ENCODE measurements around the gene ISCA2.
A peak's percentile ranks its signal among the peaks of the same experiment; 100 is the strongest.
"Not testable (repeated sequence)": the region's sequence is repeated elsewhere in the genome, so short reads cannot be mapped to it uniquely, and the experiment has no call there.

ISCA2 gene

GRCh38 chr14:74527736-74528280, 34.2 kb downstream of the ISCA2 start:
- DNase-seq: no peak

- DNase-seq: no peak
These were observed 34.8 kb downstream of the ISCA2 start for GRCh38 chr14:74528406-74528805.

- DNase-seq: no peak
These were observed 35.3 kb downstream of the ISCA2 start for GRCh38 chr14:74528886-74529285.

DNA sequence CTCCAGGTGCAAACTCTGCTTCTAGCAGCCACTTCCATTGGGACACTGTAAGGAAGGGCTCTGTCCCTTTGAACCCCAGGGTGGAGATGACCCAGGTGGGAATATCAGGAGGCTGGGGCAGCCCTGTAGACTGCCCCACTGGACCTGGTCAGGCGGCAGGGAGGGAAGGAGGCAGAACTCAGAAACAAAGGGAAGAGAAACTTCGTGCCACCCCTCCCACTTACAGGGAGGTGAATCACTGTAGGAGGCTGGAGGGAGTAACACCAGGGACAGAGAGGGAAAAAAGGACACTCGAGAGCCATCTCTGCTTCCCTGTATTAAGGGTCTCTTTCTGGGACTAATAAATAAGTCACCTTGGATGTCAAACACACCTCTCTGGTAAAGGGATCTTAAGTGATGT, 37.4 kb downstream of the ISCA2 start:
- no peak for DNase-seq

- peak in 1 of 56 donors; percentile 19 for DNase-seq
These were observed 37.9 kb downstream of the ISCA2 start for GRCh38 chr14:74531467-74531866.

DNA sequence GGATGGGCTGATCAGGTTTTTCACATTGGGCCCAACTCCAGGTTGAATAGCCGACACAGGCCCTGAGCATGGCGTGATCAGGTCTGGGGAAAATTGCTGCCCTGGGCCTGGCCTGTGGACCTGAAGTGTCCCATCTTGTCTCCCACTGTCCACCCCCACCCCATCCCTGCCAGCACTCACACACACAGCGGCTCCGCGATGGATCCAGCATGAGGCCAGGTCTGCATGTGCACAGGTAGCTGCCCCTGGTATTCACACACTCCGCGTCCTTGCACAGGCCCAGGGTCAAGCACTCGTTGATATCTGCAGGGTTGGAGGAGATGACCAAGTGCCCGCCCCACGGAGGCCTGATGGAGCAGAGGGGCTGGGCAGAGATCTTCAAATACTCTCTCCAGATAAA, 38.7 kb downstream of the ISCA2 start:
- DNase-seq: no peak

- DNase-seq: no peak
These were observed 40.0 kb downstream of the ISCA2 start for GRCh38 chr14:74533576-74533975.

GRCh38 chr14:74535756-74536325, 42.3 kb downstream of the ISCA2 start:
- no peak for DNase-seq

GRCh38 chr14:74536336-74536735, 42.8 kb downstream of the ISCA2 start:
- DNase-seq: not testable (repeated sequence)

GRCh38 chr14:74538411-74539391, 45.1 kb downstream of the ISCA2 start:
- DNase-seq: no peak

GRCh38 chr14:74539503-74539902, 45.9 kb downstream of the ISCA2 start:
- DNase-seq: no peak

DNA sequence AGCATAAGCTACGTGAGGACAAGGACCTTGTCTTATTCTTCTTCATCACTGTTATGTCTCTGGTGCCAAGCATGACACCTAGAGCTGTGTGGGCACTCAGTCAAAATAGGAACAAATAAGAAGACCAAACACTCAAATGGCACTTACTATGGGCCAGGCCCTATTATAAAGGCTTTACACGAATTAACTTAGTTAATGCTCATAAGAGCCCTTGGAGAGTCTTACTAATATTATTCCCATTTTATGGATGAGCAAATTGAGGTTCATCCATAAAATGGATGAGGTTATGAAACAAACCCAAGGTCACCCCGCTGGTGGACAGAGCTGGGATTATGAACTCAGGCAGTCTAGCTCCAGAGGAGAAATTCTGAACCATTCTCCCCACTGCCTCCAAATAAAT, 47.7 kb downstream of the ISCA2 start:
- no peak for DNase-seq

GRCh38 chr14:74542056-74542685, 48.6 kb downstream of the ISCA2 start:
- no peak for DNase-seq

- no peak for DNase-seq
These were observed 50.3 kb downstream of the ISCA2 start for GRCh38 chr14:74543771-74544438.

GRCh38 chr14:74545386-74545785, 51.8 kb downstream of the ISCA2 start:
- DNase-seq: no peak

GRCh38 chr14:74546416-74546815, 52.9 kb downstream of the ISCA2 start:
- DNase-seq: no peak

Data from nucleus accumbens (tissue), 56 donors.